ENCODE data around the gene NUDCD3.

NUDCD3 gene

DNA sequence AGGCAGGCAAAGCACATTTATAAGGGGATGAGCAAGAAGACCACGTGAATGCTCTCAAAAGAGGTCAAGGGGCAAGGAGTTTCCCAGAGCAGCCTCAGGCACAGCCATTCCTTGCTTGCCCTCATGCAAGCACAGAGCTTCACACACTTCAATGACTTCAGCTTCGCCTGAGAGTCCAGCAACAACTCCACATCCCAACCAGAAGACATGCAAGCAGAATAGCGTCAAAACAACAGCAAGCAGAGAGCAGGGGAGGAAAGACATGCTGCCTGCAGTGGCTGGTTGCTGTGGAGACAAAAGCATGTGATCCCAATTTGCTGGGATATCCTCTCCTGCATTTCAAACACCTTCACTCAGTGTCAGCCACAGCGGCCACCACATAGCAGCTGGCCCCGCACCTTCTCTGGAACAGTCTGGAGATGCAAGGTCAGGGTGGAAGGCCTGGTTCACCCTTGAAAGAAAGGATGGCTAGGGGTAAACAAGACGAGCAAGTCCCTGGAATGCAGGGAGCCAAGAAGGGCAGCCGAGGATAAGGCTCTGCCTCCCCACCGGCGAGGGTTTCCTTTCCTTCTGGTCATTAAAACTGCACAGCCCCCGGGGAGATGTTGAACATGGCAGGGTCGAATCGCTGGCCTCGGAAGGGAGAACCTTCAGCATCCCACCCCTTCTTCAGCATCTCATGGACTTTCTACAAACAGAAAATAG lies 104.9 kb downstream of the NUDCD3 start:
- DNase-seq (ENCODE audit: low read depth in 2 of 3, low spot score in 1 of 3): no peak

- DNase-seq (ENCODE audit: low read depth in 2 of 3, low spot score in 1 of 3): no peak
Measured at GRCh38 chr7:44384586-44385433, 105.6 kb downstream of the NUDCD3 start.

DNA sequence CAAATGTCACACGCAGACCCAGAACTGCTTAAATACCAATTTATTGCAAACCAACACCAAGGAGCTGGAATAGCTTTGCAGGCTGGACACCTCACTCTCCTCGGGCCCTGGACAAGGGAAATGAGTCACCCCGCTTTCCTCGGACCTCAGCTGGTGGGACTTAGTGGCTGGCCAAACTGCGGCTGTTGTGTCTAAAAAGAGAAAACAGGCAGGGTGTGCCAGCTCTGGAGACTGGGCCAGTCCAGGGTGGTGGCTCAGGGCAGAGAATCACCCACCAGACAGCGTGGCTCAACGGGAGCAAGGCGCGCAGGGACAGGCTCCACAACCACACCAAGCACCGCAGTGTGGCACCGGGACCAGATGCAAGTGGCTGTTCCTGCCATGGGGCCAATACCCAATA lies 106.9 kb downstream of the NUDCD3 start:
- DNase-seq (ENCODE audit: low read depth in 2 of 3, low spot score in 1 of 3): no peak

DNA sequence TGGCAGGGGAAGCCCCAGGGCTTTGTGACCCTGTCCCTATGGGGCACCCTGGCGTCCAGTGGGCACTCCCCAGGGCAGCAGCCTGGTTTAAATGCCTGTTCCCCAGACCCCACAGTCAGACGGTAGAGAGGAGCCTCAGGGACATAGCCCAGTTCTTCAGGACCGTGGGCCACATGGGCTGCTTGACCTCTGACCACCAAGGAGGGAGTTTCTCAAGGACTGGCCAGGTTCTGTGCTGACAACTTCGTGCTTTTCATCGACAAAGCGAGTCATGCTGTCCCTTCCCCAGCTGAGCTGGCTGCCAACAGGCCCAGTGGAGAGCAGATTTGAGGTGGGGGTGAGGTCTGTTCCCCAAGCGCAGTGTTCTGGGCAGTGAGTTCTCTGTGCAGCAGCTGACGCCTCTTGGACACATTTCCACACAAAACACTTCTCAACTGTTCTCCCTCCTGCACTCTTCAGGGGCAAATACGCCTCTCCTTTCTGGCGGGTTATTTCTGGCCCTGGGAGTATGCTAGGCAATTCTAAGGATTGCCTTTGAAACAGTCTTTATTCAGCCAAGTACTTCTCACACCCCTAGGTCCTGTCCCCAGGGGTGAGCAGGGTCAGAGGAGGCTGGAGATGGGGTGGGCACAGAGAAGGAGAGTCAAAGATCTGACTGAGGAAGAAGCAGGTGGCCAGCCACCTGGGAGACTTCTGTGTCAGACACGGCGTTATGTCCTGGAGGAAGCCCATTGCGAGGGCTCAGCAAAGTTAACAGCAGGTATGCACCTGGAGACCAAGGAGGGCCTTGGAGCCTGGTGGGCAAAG lies 107.8 kb downstream of the NUDCD3 start:
- no peak for DNase-seq (ENCODE audit: low read depth in 2 of 3, low spot score in 1 of 3)

GRCh38 chr7:44381494-44382220 lies 108.8 kb downstream of the NUDCD3 start:
- DNase-seq (ENCODE audit: low read depth in 2 of 3, low spot score in 1 of 3): no peak

DNA sequence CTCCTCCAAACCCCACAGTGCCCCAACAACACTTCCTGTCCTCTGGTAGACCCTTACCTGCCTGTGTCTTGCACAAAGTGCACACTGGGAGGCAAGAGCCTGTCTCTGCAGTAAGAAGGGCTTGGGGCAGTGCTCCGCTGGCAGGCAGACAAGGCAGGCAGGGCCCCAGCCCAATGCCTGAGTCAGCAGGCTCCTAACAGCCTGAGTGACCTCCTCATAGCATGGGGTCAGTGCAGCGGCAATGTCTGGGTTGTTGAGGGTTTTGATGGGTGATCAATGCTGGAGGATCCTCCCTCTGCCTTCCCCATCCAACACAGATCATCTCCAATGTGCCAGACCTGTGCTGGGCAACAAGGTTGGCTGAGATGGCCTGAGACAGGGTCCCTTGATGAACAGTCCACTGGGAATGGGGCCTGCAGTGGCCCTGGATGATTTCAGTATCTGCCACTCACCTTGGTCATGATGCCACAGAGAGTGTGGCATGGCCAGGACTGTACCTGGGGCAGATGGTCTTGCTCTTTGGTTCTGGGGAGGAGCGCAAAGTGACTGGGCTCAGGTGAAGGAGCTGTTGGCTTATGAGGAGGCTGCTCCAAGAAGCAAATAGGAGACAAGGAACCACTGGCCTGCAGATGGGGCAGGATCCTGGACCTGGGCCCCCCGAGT lies 109.5 kb downstream of the NUDCD3 start:
- no peak for DNase-seq (ENCODE audit: low read depth in 2 of 3, low spot score in 1 of 3)

DNA sequence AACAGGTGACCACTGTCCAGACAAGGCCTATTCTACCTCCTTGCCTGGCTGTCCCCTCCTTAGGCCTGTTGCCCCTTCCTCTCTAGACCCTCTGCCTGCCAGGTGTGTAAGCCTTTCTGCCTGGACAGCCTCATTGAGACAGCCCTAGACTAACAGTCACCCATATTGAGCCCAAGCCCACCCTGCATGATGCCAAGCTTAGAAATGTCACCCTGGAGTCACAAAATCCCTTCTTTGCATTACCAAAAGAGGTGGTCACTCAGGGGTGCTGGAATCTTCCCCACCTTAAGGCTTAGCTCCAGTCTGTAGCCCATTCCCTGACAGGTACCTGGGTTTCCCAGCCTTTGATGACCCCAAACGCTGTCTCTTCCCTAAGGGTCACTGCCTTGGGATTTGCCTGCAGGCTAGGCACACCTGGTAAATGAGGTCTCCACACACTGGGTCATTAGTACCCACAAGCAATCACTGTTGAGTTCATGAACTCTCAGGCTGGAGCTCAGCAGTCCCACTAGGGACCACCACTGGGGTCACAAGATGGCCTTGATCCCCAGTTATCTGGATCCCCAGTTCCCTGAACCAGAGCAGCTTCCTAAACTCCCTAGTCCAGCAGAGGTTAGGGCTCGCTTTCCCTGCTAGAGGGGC lies 110.1 kb downstream of the NUDCD3 start:
- no peak for DNase-seq (ENCODE audit: low read depth in 2 of 3, low spot score in 1 of 3)

GRCh38 chr7:44379366-44380188 lies 110.9 kb downstream of the NUDCD3 start:
- DNase-seq (ENCODE audit: low read depth in 2 of 3, low spot score in 1 of 3): no peak

GRCh38 chr7:44378744-44379143 lies 111.7 kb downstream of the NUDCD3 start:
- DNase-seq (ENCODE audit: low read depth in 2 of 3, low spot score in 1 of 3): no peak

- no peak for DNase-seq (ENCODE audit: low read depth in 2 of 3, low spot score in 1 of 3)
Measured at GRCh38 chr7:44377681-44378421, 112.6 kb downstream of the NUDCD3 start.

- no peak for DNase-seq (ENCODE audit: low read depth in 2 of 3, low spot score in 1 of 3)
Measured at GRCh38 chr7:44377134-44377463, 113.4 kb downstream of the NUDCD3 start.

DNA sequence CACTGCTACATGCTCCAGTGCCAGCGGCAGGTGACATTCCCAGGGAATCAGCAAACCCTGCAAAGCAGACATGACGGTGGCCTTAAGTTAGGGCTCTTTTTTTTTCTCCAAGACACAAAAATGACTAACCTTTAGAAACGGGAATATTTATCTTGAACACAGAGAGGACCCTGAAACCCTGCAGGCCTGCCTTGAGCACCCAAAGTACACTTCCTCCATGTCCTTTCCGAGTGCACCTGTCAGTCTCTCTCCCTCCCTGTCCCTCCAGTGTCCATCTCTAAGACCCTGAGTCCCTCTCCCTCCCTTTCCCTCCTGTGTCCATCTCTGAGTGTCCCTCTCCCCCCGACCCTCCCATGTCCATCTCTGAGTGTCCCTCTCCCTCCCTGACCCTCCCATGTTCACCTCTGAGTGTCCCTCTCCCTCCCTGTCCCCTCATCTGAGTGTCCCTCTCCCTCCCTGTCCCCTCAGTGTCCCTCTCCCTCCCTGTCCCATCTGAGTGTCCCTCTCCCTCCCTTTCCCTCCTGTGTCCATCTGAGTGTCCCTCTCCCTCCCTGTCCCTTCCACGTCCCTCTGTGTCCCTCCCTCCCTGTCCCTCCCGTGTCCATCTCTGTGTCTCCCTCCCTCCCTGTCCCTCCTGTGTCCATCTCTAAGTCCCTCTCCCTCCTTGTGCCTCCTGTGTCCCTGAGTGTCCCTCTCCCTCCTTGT lies 113.9 kb downstream of the NUDCD3 start:
- DNase-seq (ENCODE audit: low read depth in 2 of 3, low spot score in 1 of 3): no peak

DNA sequence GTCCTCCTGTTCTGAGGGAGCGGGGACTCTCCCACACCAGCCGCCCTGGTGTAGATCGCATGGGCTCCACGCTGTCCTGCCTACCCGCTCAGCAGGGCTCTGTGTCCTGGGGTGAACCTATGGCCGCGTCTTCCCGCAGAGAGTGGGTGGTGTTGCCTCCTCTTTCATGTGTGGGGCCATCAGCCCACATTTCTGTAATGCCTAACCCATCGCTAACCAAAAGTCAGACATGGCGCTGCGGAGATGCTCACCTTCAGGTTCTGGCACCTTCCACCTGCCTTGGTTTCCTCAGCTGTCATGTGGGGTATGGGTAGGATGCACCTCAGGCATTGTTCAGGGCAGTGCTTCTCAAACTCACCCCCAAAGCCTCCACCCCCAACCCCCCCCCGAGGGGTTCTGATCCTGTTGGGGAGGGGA lies 114.5 kb downstream of the NUDCD3 start:
- no peak for DNase-seq (ENCODE audit: low read depth in 2 of 3, low spot score in 1 of 3)

DNA sequence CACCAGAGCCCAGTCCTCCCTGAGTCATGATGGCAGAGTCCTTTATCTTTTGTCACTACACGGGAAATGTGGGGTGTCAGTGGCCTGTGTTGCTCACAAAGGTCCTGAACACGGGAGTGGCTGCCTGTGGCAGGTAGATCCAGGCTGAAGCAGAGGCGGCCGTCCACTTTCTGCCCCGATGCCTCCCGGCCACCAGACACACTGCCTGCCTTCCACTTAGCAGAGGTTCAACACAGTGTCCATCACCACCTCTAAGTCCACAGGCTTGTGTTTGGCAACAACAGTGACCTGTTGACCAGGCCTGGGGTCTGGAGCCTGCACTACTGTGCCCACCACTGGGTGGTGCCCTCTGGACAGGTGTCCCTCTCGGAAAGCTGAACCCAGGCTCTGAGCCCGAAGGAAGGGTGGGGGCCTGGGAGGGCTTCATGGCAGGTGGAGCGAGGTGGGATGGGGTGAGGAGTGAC lies 115.2 kb downstream of the NUDCD3 start:
- DNase-seq (ENCODE audit: low read depth in 2 of 3, low spot score in 1 of 3): no peak

- DNase-seq (ENCODE audit: low read depth in 2 of 3, low spot score in 1 of 3): no peak
Measured at GRCh38 chr7:44374007-44374763, 116.3 kb downstream of the NUDCD3 start.

DNA sequence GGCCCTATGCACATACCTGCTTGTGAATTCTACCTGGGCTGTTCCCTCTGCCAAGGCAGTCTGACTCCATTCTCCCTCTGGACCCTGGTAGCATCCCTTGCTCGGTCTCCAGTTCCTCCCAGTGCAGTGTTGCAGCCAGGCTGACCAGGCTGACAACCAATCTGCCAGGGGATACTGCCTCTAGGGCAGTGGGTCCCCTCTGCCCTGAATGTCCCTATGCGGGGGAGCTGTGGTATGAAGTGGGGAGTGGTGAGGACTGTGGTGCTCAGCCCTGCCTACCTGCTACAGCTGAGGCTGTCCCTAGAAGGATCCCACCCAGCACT lies 117.1 kb downstream of the NUDCD3 start:
- no peak for DNase-seq (ENCODE audit: low read depth in 2 of 3, low spot score in 1 of 3)

All from stimulated activated CD4-positive, alpha-beta T cell treated with anti-CD3 and anti-CD28 coated beads, Interleukin-12 subunit alpha, Interleukin-12 subunit beta, amount 100 ng/mL, for 48 hours (primary cell).